Mesenchymal stem cell (in vitro differentiated cells and primary cell): Measurements from ENCODE around the gene STAT1.

ENCODE experiments used
- DNase-seq: peaks from one replicate; pipeline ENCODE4 v3.0.0-alpha.2; 2013
- H2AFZ ChIP-seq: one replicate; pipeline ENCODE4 v1.6.1; 2013; ENCODE audit warnings: low read depth, mild to moderate bottlenecking, control low read depth, inconsistent platforms, low read length, moderate library complexity
- H2AK5ac ChIP-seq: 2 replicates; pipeline ENCODE4 v1.6.1; 2013; ENCODE audit warnings: low read length, moderate library complexity, mild to moderate bottlenecking, inconsistent platforms; ENCODE audit not compliant: severe bottlenecking
- H2BK120ac ChIP-seq: one replicate; pipeline ENCODE4 v1.6.1; 2013; ENCODE audit warnings: low read depth, mild to moderate bottlenecking, inconsistent platforms, low read length, moderate library complexity
- H2BK12ac ChIP-seq, 2 experiments: one replicate each; pipeline ENCODE4 v1.6.1; 2013; ENCODE audit warnings: inconsistent platforms in 2 of 2, low read length in 2 of 2, mild to moderate bottlenecking in 2 of 2, moderate library complexity in 2 of 2, control low read depth in 1 of 2
- H2BK15ac ChIP-seq: one replicate; pipeline ENCODE4 v1.6.1; 2013; ENCODE audit warnings: mild to moderate bottlenecking, low read depth, inconsistent platforms; ENCODE audit not compliant: poor library complexity, severe bottlenecking
- H2BK5ac ChIP-seq: 2 replicates; pipeline ENCODE4 v1.6.1; 2013; ENCODE audit warnings: low read depth, mild to moderate bottlenecking, low read length, control low read depth, inconsistent platforms; ENCODE audit not compliant: poor library complexity, severe bottlenecking
- H3K14ac ChIP-seq, 2 experiments: one replicate each; pipeline ENCODE4 v1.6.1; 2013; ENCODE audit warnings: inconsistent platforms in 2 of 2, low read length in 2 of 2, control low read depth in 1 of 2, mild to moderate bottlenecking in 1 of 2, moderate library complexity in 1 of 2
- H3K18ac ChIP-seq, 2 experiments: one replicate each; pipeline ENCODE4 v1.6.1; 2013; ENCODE audit warnings: inconsistent platforms in 2 of 2, low read length in 2 of 2, control low read depth in 1 of 2, low read depth in 1 of 2, mild to moderate bottlenecking in 1 of 2
- H3K23ac ChIP-seq, 2 experiments: one replicate each; pipeline ENCODE4 v1.6.1; 2013; ENCODE audit warnings: inconsistent platforms in 2 of 2, low read length in 2 of 2, mild to moderate bottlenecking in 2 of 2, moderate library complexity in 2 of 2, control low read depth in 1 of 2
- H3K27ac ChIP-seq: 2 replicates; pipeline ENCODE4 v1.5.1; 2013; ENCODE audit warnings: mild to moderate bottlenecking, moderate library complexity, low read length, control low read depth, inconsistent platforms; ENCODE audit not compliant: poor library complexity, severe bottlenecking
- H3K27me3 ChIP-seq, 2 experiments: 2 replicates each; pipeline versions ENCODE4 v1.6.1 to v1.7.0; 2013; ENCODE audit warnings: low read length in 2 of 2, mild to moderate bottlenecking in 2 of 2, moderate library complexity in 2 of 2, control low read depth in 1 of 2, inconsistent platforms in 1 of 2; ENCODE audit not compliant: control insufficient read depth in 1 of 2, insufficient read depth in 1 of 2
- H3K36me3 ChIP-seq, 2 experiments: 2 replicates each; pipeline versions ENCODE4 v1.6.1 to v1.7.0; 2013; ENCODE audit warnings: low read length in 2 of 2, control low read depth in 1 of 2, inconsistent platforms in 1 of 2, low read depth in 1 of 2, mild to moderate bottlenecking in 1 of 2; ENCODE audit not compliant: insufficient read depth in 2 of 2, control insufficient read depth in 1 of 2
- H3K4ac ChIP-seq, 2 experiments: one replicate each; pipeline ENCODE4 v1.6.1; 2013; ENCODE audit warnings: inconsistent platforms in 2 of 2, low read length in 2 of 2, mild to moderate bottlenecking in 2 of 2, moderate library complexity in 2 of 2, control low read depth in 1 of 2, low read depth in 1 of 2
- H3K4me1 ChIP-seq: 2 replicates; pipeline ENCODE4 v1.6.1; 2013; ENCODE audit warnings: low read depth, low read length, control low read depth; ENCODE audit not compliant: control insufficient read depth, insufficient read depth
- H3K4me2 ChIP-seq: 2 replicates; pipeline ENCODE4 v1.6.1; 2013; ENCODE audit warnings: low read length, mild to moderate bottlenecking, inconsistent platforms; ENCODE audit not compliant: poor library complexity, severe bottlenecking
- H3K4me3 ChIP-seq, 2 experiments: 2 replicates each; pipeline versions ENCODE4 v1.5.1 to v1.7.0; 2013; ENCODE audit warnings: low read length in 2 of 2, mild to moderate bottlenecking in 2 of 2, control low read depth in 1 of 2, low read depth in 1 of 2; ENCODE audit not compliant: insufficient read depth in 1 of 2
- H3K79me1 ChIP-seq: replicated peaks from 2 replicates; pipeline ENCODE4 v1.6.1; 2013; ENCODE audit warnings: mild to moderate bottlenecking, control low read depth, low read length, inconsistent platforms; ENCODE audit not compliant: poor library complexity, severe bottlenecking
- H3K9ac ChIP-seq: 2 replicates; pipeline ENCODE4 v1.7.0; 2013; ENCODE audit warnings: mild to moderate bottlenecking, low read length, moderate library complexity
- H3K9me3 ChIP-seq: 2 replicates; pipeline ENCODE4 v1.7.0; 2013; ENCODE audit warnings: mild to moderate bottlenecking, low read length; ENCODE audit not compliant: control insufficient read depth
- H4K8ac ChIP-seq: one replicate; pipeline ENCODE4 v1.6.1; 2013; ENCODE audit warnings: inconsistent platforms, mild to moderate bottlenecking, low read length, moderate library complexity
- H4K91ac ChIP-seq: one replicate; pipeline ENCODE4 v1.6.1; 2013; ENCODE audit warnings: mild to moderate bottlenecking, low read length, inconsistent platforms
- WGBS: methylation state at CpG from one replicate; pipeline ENCODE4 v1.1.7; 2013; ENCODE audit warnings: mixed read lengths; 5-methylcytosine and 5-hydroxymethylcytosine counted together

The STAT1 gene

DNA sequence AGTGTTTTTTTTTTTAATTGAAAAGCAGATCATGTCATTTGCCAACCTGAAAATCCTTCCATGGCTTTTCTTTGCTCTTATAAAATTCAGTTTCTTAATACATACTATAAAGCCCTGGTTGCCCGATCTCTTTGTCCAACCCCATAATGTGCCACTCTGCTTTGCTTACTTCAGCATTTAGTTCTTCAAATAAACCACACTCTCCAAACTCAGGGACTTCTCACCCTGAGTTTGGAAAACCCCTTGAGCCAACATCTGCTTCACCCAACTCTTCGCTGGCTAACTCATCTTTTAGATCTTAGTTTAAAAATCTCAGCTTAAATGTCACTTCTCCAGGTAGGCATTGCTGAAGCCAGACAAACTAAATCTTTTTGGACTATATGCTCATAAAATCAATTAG lies 1.3 kb upstream of the STAT1 start:
- no peak for DNase-seq
- Histone ChIP-seq H3K14ac (no peak overlapping the region), H2BK12ac (peak overlapping the region in 1 of 2 experiments; percentile 10), H3K27me3 (no peaks in the 10 kb centered on the region), H4K8ac (no peak overlapping the region), H2BK120ac (no peak overlapping the region), H3K36me3 (peaks cover 10 to 24% of the 10 kb centered on the region in 2 experiments), H2AK5ac (peak overlapping the region; percentile 26), H3K23ac (no peak overlapping the region), H3K9me3 (no peaks in the 10 kb centered on the region), H2AFZ (no peak overlapping the region), H3K4ac (peak overlapping the region in 1 of 2 experiments; percentile 75), H2BK15ac (no peak overlapping the region), H3K4me3 (no peak overlapping the region), H3K9ac (no peak overlapping the region), H4K91ac (no peak overlapping the region), H3K79me1 (no peaks in the 10 kb centered on the region), H3K18ac (no peak overlapping the region), H3K4me2 (no peak overlapping the region), H2BK5ac (no peak overlapping the region), H3K27ac (no peak overlapping the region), H3K4me1 (peaks cover 17% of the 10 kb centered on the region)
- 95% methylated on average over 2 of the region's 2 CpGs for WGBS

DNA sequence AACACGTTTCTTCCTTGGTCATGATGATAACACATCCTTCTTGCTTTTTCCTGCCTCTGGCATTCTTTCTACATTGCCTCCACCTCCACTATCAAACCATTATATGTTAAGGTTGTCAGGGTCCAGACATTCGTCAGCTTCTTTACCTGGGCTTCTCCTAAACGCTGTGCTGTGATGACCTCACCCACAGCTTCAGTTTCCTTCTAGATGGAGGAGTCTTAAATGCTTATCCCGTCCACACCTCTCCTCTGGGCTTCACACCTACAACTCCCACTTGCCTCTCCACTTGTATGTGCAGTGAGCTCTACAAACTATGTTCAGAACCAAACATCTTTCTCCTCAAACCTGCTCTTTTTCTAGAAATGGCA lies 666 bp upstream of the STAT1 start:
- H4K8ac ChIP-seq = peak overlapping the region; percentile 47
- peaks cover 17% of the 10 kb centered on the region for H3K4me1 ChIP-seq
- no peak overlapping the region for H2BK5ac ChIP-seq
- WGBS = 65% methylated on average over 4 of the region's 4 CpGs
- H2BK120ac ChIP-seq = peak overlapping the region; percentile 50
- H3K79me1 ChIP-seq = no peaks in the 10 kb centered on the region
- H3K4me3 ChIP-seq = peak overlapping the region in 1 of 2 experiments; percentile 100
- H2BK12ac ChIP-seq = peak overlapping the region; percentile 28 to 45
- H3K27me3 ChIP-seq = no peaks in the 10 kb centered on the region
- H3K4me2 ChIP-seq = no peak overlapping the region
- no peak overlapping the region for H3K14ac ChIP-seq
- no peaks in the 10 kb centered on the region for H3K9me3 ChIP-seq
- peak overlapping the region; percentile 99 for H3K9ac ChIP-seq
- H2BK15ac ChIP-seq = no peak overlapping the region
- H3K27ac ChIP-seq = peak overlapping the region; percentile 88
- peak overlapping the region; percentile 75 to 88 for H3K4ac ChIP-seq
- H4K91ac ChIP-seq = peak overlapping the region; percentile 90
- no peak overlapping the region for H2AFZ ChIP-seq
- peak overlapping the region; percentile 93 for H2AK5ac ChIP-seq
- no peak for DNase-seq
- H3K23ac ChIP-seq = no peak overlapping the region
- peaks cover 10 to 30% of the 10 kb centered on the region in 2 experiments for H3K36me3 ChIP-seq
- H3K18ac ChIP-seq = peak overlapping the region; percentile 67 to 82

DNA sequence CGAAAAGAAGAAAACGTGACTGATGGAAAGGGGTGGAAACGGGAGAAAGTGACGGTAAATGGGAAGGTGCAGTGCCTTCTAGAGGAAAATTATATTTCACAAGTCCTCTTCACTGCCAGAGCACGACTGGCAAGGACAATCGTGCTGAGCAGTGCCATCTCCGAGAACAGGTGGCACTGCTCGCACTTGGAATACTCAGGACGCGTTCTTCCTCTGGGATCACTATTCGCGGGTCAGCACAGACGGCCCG lies 364 bp downstream of the STAT1 start:
- DNase-seq = no peak
- Histone ChIP-seq H3K9ac (peak overlapping the region; percentile 99), H3K79me1 (no peaks in the 10 kb centered on the region), H2AFZ (peak overlapping the region; percentile 54), H4K8ac (peak overlapping the region; percentile 55), H3K4me3 (peak overlapping the region; percentile 91 to 100), H2BK5ac (peak overlapping the region; percentile 80), H3K27me3 (no peaks in the 10 kb centered on the region), H3K4me2 (peak overlapping the region; percentile 87), H2BK15ac (peak overlapping the region; percentile 12), H3K23ac (peak overlapping the region in 1 of 2 experiments; percentile 46), H3K4ac (peak overlapping the region; percentile 83 to 85), H3K14ac (peak overlapping the region in 1 of 2 experiments; percentile 97), H3K36me3 (peaks cover 10 to 40% of the 10 kb centered on the region in 2 experiments), H2BK12ac (peak overlapping the region in 1 of 2 experiments; percentile 38), H2BK120ac (peak overlapping the region; percentile 54), H3K9me3 (no peaks in the 10 kb centered on the region), H3K18ac (peak overlapping the region; percentile 82 to 96), H3K4me1 (peaks cover 17% of the 10 kb centered on the region), H3K27ac (peak overlapping the region; percentile 53), H4K91ac (peak overlapping the region; percentile 94), H2AK5ac (no peak overlapping the region)
- WGBS = under 1% methylated on average over 13 of the region's 14 CpGs

DNA sequence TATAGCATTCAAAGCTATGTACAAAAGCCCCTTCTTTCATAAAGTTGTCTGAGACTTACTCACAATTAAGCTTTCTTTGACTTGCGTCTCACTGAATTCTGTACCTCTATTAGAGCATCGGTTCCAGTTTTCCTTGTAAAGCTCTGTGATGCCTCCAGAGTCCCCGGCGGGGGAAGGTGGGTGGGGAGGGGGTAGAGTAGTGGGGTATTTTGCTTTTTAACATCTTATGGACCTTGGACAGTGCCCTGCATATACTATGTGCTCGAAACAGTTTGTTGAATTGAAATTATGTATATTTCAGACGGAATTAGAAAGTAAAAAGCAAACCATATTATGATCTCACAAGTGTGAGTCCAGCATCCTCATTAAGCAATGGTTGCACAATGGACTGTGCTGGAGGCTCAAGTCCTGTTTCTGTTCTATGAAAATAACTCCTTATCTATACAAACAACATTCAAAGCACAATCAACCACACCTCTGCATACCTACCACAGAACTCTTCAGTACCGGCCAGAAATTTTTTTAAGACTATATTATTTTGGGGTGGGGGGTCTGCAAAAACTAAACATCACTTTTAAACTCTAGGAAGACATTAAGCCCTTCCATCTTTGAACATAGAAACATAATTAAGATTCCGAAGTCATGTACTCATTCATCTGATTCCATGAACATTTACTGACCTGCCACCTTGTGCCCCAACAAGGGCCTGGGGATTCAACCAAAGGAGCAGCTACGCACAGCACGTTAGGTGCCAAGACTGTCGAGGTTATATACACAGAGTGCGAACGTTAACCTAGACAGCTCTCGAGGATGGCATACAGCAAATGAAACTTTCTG lies 908 bp downstream of the STAT1 start:
- peak; percentile 63 for DNase-seq
- Histone ChIP-seq H3K27me3 (no peaks in the 10 kb centered on the region), H3K79me1 (peaks cover 1% of the 10 kb centered on the region), H4K91ac (no peak overlapping the region), H3K27ac (peak overlapping the region; percentile 53), H3K9me3 (no peaks in the 10 kb centered on the region), H3K36me3 (peaks cover 10 to 46% of the 10 kb centered on the region in 2 experiments), H3K4me1 (peaks cover 17% of the 10 kb centered on the region), H2AFZ (no peak overlapping the region), H2AK5ac (no peak overlapping the region), H4K8ac (no peak overlapping the region), H3K4ac (peak overlapping the region; percentile 83 to 85), H3K4me2 (peak overlapping the region; percentile 87), H2BK5ac (no peak overlapping the region), H2BK12ac (no peak overlapping the region), H3K18ac (peak overlapping the region in 1 of 2 experiments; percentile 96), H3K14ac (peak overlapping the region in 1 of 2 experiments; percentile 97), H2BK120ac (no peak overlapping the region), H3K9ac (peak overlapping the region; percentile 99), H3K23ac (no peak overlapping the region), H3K4me3 (peak overlapping the region; percentile 91 to 100), H2BK15ac (no peak overlapping the region)
- 53% methylated on average over 12 of the region's 14 CpGs for WGBS
